Stimulated activated CD8-positive, alpha-beta memory T cell treated with anti-CD3 and anti-CD28 coated beads, Interleukin-15, amount 100 ng/mL, for 48 hours (primary cell): ENCODE results near the gene TMSB15C.

Source experiments
- DNase-seq, 2 donors: peaks; one replicate each; pipeline ENCODE4 v3.0.0-alpha.2; 2020; ENCODE audit warnings: low read depth in 2 of 2

TMSB15C gene

DNA sequence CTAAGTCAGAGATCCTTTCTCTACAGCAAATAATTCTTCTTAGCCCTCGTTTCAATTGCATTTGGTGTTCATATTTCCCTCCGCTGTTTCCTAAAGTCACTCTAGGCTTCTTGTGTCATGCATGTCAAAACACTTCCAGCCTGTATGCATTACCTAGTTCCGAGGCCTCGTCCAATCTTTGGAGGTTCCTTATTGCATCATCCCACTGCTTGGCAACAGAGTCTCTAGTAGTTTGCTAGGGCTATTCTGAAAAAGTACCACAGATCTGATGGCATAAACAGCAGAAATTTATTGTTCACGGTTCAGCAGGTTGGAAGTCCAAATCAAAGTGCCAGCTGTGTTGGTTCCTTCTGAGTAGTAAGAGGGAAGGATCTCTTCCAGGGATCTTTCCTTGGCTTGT lies 30.4 kb downstream of the TMSB15C start:
- no peak for DNase-seq

DNA sequence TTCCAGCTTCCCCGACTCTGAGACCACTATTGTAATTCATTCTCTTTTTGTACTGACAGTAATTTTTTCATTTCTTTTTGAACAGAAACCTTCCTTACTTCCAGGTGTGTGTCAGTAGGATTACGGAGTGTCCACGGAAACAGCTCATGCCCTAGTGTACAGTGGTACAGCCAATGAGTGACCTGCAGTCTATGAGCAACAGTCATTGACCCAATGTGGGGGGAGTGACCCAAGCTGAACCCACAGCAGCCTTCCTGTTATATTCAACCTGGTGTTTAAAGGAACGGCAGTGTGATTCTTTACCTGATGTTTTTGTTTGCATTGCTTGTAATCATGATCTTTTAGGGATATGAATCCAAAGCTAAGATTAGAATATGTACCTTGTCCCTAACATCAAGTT lies 35.0 kb downstream of the TMSB15C start:
- no peak for DNase-seq

DNA sequence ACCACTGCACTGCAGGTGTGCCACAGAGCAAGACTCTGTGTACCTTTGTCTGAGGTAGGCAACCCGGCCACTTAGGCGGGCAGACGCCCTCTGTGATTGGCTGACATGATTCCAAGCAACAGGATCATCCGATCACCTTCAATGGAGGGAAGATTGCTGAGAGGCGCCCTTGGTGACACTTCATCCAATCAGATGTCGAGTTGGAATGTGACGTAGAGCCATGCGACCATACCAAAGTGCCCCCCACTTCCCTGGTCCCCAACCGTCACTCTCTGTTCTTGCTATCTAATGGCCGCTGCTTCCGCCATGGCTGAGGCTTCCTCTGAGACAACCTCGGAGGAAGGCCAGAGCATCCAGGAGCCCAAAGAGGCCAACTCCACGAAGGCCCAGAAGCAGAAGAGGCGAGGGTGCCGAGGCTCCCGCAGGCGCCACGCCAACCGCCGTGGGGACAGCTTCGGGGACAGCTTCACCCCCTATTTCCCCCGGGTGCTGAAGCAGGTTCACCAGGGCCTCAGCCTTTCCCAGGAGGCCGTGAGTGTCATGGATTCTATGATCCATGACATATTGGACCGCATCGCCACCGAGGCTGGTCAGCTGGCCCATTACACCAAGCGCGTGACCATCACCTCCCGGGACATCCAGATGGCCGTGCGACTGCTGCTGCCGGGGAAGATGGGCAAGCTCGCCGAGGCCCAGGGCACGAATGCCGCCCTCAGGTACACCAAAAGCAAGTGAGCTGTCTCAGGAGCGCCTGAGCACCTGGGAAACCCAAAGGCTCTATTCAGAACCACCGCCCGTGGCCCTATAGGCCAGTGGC lies 36.1 kb downstream of the TMSB15C start, which contains the start of gene H2BW2:
TSS of gene H2BW2 (plus strand) at position 268 of the 817 bp plus-strand sequence. CDS start at position 307, 39 bp downstream.
- DNase-seq: no peak
